Neural cell (in vitro differentiated cells): ENCODE measurements around the gene CSF2. TPM values are rescaled to one million over a fixed set of nuclear protein-coding genes. Genes with fewer than 3 reads are reported as not detected.

Experiments used
- H2AFZ ChIP-seq: fragments of 200-600, 300-800 bp; sonication (generic), shearing (Covaris generic); 2 replicates; pipeline ENCODE4 v1.6.0; 2014; ENCODE audit warnings: low read depth, mild to moderate bottlenecking, antibody characterized with exemption, low read length, moderate library complexity
- H3F3A ChIP-seq: fragments of 200-600 bp; shearing (Covaris generic); 2 replicates; pipeline ENCODE4 v1.6.1; 2016; ENCODE audit warnings: mild to moderate bottlenecking, moderate library complexity, mixed read lengths, antibody characterized with exemption, low read length; ENCODE audit not compliant: insufficient read depth, poor library complexity, severe bottlenecking
- H3K27ac ChIP-seq: fragments of 200-600, 300-800 bp; sonication (generic), shearing (Covaris generic); 2 replicates; pipeline ENCODE4 v1.5.1; 2014; ENCODE audit warnings: mild to moderate bottlenecking, low read length, moderate library complexity
- H3K27me3 ChIP-seq: fragments of 300-800, 200-600 bp; sonication (generic), shearing (Covaris generic); 2 replicates; pipeline ENCODE4 v1.6.0; 2014; ENCODE audit warnings: mild to moderate bottlenecking, low read depth, low read length, moderate library complexity; ENCODE audit not compliant: insufficient read depth
- H3K36me3 ChIP-seq: fragments of 300-800, 200-600 bp; sonication (generic), shearing (Covaris generic); 2 replicates; pipeline ENCODE4 v1.5.1; 2014; ENCODE audit warnings: mild to moderate bottlenecking, antibody characterized with exemption, low read length, moderate library complexity; ENCODE audit not compliant: insufficient read depth
- H3K4me2 ChIP-seq: fragments of 300-800, 200-600 bp; sonication (generic), shearing (Covaris generic); 2 replicates; pipeline ENCODE4 v1.6.0; 2014; ENCODE audit warnings: mild to moderate bottlenecking, low read length
- H3K4me3 ChIP-seq: fragments of 300-800, 200-600 bp; sonication (generic), shearing (Covaris generic); 2 replicates; pipeline ENCODE4 v1.5.1; 2014; ENCODE audit warnings: mild to moderate bottlenecking, low read length, moderate library complexity
- H3K79me2 ChIP-seq: fragments of 200-600 bp; shearing (Covaris generic); replicated peaks from 2 replicates; pipeline ENCODE4 v1.6.0; 2014; ENCODE audit warnings: mild to moderate bottlenecking, low read length, moderate library complexity; ENCODE audit not compliant: insufficient read depth
- H3K9ac ChIP-seq: fragments of 300-800, 200-600 bp; sonication (generic), shearing (Covaris generic); 2 replicates; pipeline ENCODE4 v1.6.1; 2016; ENCODE audit warnings: mild to moderate bottlenecking, low read length, mixed read lengths
- H3K9me2 ChIP-seq: fragments of 200-600 bp; shearing (Covaris generic); 2 replicates; pipeline ENCODE4 v1.6.1; 2016; ENCODE audit warnings: mild to moderate bottlenecking, low read length, mixed read lengths; ENCODE audit not compliant: insufficient read depth
- H3K9me3 ChIP-seq: fragments of 200-600, 300-800 bp; sonication (generic), shearing (Covaris generic); 2 replicates; pipeline ENCODE4 v1.6.1; 2016; ENCODE audit warnings: mild to moderate bottlenecking, mixed run types, low read length, moderate library complexity, mixed read lengths
- H4K20me1 ChIP-seq: fragments of 200-600 bp; shearing (Covaris generic); 2 replicates; pipeline ENCODE4 v1.6.1; 2016; ENCODE audit warnings: mild to moderate bottlenecking, mixed run types; ENCODE audit not compliant: insufficient read depth
- EP300 ChIP-seq: fragments of 450-650 bp; conservative IDR thresholded peaks from 2 replicates; pipeline ENCODE4 v1.6.1; 2014; ENCODE audit warnings: antibody characterized with exemption, mild to moderate bottlenecking, moderate library complexity; ENCODE audit not compliant: poor library complexity, severe bottlenecking
- EZH2 ChIP-seq: fragments of 200-600, 300-800 bp; shearing (Covaris generic), sonication (generic); IDR thresholded peaks from 2 replicates; pipeline ENCODE4 v1.6.1; 2014; ENCODE audit warnings: antibody characterized with exemption, low read length, borderline replicate concordance, mild to moderate bottlenecking; ENCODE audit not compliant: insufficient read depth, poor library complexity, severe bottlenecking
- MXI1 ChIP-seq: fragments of 450-650 bp; conservative IDR thresholded peaks from 2 replicates; pipeline ENCODE4 v1.6.1; 2014; ENCODE audit warnings: antibody characterized with exemption, mild to moderate bottlenecking; ENCODE audit not compliant: poor library complexity, severe bottlenecking
- POLR2AphosphoS5 ChIP-seq: IDR thresholded peaks from 2 replicates; pipeline ENCODE4 v1.6.1; 2012
- RAD21 ChIP-seq: fragments of 450-650 bp; conservative IDR thresholded peaks from 2 replicates; pipeline ENCODE4 v1.6.1; 2014; ENCODE audit warnings: antibody characterized with exemption, mild to moderate bottlenecking, moderate library complexity
- SMC3 ChIP-seq: fragments of 450-650 bp; conservative IDR thresholded peaks from 2 replicates; pipeline ENCODE4 v1.6.1; 2014; ENCODE audit warnings: antibody characterized with exemption, mild to moderate bottlenecking, moderate library complexity; ENCODE audit not compliant: poor library complexity
- TAF1 ChIP-seq: IDR thresholded peaks from 2 replicates; pipeline ENCODE4 v1.6.1; 2012; ENCODE audit warnings: low read depth
- polyA plus RNA-seq: library from polyadenylated mRNA; depleted of rRNA; stranded (reverse); fragments of >200 nt; gene quantifications from 2 replicates; pipeline ENCODE4 v1.2.3, GENCODE V29; 2014
- TF ChIP-seq, protein P1 (sequence below): fragments of 450-650 bp; IDR thresholded peaks from 2 replicates; pipeline ENCODE4 v1.5.1; 2014; ENCODE audit warnings: antibody characterized with exemption, mild to moderate bottlenecking, moderate library complexity; ENCODE audit not compliant: poor library complexity, severe bottlenecking
- TF ChIP-seq, protein P2 (sequence below): IDR thresholded peaks from 2 replicates; pipeline ENCODE4 v1.6.1; 2012; ENCODE audit warnings: borderline replicate concordance

Gene CSF2
- polyA plus RNA-seq, 1 donor from 2014 or later: not detected

DNA sequence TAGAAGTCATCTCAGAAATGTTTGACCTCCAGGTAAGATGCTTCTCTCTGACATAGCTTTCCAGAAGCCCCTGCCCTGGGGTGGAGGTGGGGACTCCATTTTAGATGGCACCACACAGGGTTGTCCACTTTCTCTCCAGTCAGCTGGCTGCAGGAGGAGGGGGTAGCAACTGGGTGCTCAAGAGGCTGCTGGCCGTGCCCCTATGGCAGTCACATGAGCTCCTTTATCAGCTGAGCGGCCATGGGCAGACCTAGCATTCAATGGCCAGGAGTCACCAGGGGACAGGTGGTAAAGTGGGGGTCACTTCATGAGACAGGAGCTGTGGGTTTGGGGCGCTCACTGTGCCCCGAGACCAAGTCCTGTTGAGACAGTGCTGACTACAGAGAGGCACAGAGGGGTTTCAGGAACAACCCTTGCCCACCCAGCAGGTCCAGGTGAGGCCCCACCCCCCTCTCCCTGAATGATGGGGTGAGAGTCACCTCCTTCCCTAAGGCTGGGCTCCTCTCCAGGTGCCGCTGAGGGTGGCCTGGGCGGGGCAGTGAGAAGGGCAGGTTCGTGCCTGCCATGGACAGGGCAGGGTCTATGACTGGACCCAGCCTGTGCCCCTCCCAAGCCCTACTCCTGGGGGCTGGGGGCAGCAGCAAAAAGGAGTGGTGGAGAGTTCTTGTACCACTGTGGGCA lies 642 bp downstream of the CSF2 start:
- Histone ChIP-seq H3K27me3 (no peaks in the 10 kb centered on the region), H2AFZ (no peak overlapping the region), H3K9ac (no peak overlapping the region), H3K27ac (no peak overlapping the region), H3K4me3 (no peak overlapping the region), H3K9me3 (no peaks in the 10 kb centered on the region), H3F3A (no peaks in the 10 kb centered on the region), H3K4me2 (no peak overlapping the region), H3K79me2 (no peaks in the 10 kb centered on the region), H4K20me1 (no peaks in the 10 kb centered on the region), H3K9me2 (no peaks in the 10 kb centered on the region), H3K36me3 (no peaks in the 10 kb centered on the region)
- TF ChIP-seq EP300: no peak
- TF ChIP-seq, protein P1, sequence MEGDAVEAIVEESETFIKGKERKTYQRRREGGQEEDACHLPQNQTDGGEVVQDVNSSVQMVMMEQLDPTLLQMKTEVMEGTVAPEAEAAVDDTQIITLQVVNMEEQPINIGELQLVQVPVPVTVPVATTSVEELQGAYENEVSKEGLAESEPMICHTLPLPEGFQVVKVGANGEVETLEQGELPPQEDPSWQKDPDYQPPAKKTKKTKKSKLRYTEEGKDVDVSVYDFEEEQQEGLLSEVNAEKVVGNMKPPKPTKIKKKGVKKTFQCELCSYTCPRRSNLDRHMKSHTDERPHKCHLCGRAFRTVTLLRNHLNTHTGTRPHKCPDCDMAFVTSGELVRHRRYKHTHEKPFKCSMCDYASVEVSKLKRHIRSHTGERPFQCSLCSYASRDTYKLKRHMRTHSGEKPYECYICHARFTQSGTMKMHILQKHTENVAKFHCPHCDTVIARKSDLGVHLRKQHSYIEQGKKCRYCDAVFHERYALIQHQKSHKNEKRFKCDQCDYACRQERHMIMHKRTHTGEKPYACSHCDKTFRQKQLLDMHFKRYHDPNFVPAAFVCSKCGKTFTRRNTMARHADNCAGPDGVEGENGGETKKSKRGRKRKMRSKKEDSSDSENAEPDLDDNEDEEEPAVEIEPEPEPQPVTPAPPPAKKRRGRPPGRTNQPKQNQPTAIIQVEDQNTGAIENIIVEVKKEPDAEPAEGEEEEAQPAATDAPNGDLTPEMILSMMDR: no peak
- no peak for TF ChIP-seq RAD21
- TF ChIP-seq, protein P2, sequence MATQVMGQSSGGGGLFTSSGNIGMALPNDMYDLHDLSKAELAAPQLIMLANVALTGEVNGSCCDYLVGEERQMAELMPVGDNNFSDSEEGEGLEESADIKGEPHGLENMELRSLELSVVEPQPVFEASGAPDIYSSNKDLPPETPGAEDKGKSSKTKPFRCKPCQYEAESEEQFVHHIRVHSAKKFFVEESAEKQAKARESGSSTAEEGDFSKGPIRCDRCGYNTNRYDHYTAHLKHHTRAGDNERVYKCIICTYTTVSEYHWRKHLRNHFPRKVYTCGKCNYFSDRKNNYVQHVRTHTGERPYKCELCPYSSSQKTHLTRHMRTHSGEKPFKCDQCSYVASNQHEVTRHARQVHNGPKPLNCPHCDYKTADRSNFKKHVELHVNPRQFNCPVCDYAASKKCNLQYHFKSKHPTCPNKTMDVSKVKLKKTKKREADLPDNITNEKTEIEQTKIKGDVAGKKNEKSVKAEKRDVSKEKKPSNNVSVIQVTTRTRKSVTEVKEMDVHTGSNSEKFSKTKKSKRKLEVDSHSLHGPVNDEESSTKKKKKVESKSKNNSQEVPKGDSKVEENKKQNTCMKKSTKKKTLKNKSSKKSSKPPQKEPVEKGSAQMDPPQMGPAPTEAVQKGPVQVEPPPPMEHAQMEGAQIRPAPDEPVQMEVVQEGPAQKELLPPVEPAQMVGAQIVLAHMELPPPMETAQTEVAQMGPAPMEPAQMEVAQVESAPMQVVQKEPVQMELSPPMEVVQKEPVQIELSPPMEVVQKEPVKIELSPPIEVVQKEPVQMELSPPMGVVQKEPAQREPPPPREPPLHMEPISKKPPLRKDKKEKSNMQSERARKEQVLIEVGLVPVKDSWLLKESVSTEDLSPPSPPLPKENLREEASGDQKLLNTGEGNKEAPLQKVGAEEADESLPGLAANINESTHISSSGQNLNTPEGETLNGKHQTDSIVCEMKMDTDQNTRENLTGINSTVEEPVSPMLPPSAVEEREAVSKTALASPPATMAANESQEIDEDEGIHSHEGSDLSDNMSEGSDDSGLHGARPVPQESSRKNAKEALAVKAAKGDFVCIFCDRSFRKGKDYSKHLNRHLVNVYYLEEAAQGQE: no peak
- no peak for TF ChIP-seq POLR2AphosphoS5
- TF ChIP-seq MXI1: no peak
- TF ChIP-seq EZH2: no peak
- TF ChIP-seq SMC3: no peak
- no peak for TF ChIP-seq TAF1

DNA sequence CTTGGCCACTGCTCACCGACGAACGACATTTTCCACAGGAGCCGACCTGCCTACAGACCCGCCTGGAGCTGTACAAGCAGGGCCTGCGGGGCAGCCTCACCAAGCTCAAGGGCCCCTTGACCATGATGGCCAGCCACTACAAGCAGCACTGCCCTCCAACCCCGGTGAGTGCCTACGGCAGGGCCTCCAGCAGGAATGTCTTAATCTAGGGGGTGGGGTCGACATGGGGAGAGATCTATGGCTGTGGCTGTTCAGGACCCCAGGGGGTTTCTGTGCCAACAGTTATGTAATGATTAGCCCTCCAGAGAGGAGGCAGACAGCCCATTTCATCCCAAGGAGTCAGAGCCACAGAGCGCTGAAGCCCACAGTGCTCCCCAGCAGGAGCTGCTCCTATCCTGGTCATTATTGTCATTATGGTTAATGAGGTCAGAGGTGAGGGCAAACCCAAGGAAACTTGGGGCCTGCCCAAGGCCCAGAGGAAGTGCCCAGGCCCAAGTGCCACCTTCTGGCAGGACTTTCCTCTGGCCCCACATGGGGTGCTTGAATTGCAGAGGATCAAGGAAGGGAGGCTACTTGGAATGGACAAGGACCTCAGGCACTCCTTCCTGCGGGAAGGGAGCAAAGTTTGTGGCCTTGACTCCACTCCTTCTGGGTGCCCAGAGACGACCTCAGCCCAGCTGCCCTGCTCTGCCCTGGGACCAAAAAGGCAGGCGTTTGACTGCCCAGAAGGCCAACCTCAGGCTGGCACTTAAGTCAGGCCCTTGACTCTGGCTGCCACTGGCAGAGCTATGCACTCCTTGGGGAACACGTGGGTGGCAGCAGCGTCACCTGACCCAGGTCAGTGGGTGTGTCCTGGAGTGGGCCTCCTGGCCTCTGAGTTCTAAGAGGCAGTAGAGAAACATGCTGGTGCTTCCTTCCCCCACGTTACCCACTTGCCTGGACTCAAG lies 1.5 kb downstream of the CSF2 start:
- no peak overlapping the region for H2AFZ ChIP-seq
- no peak overlapping the region for H3K4me3 ChIP-seq
- no peak overlapping the region for H3K4me2 ChIP-seq
- TF ChIP-seq EZH2 (no peak), POLR2AphosphoS5 (no peak)
- no peaks in the 10 kb centered on the region for H4K20me1 ChIP-seq
- no peaks in the 10 kb centered on the region for H3F3A ChIP-seq
- H3K9ac ChIP-seq: no peak overlapping the region
- no peaks in the 10 kb centered on the region for H3K27me3 ChIP-seq
- no peaks in the 10 kb centered on the region for H3K79me2 ChIP-seq
- H3K36me3 ChIP-seq: no peaks in the 10 kb centered on the region
- H3K27ac ChIP-seq: no peak overlapping the region
- H3K9me2 ChIP-seq: no peaks in the 10 kb centered on the region
- no peaks in the 10 kb centered on the region for H3K9me3 ChIP-seq
